Measurements from ENCODE around the gene POU2F2.
A peak's percentile ranks its signal among the peaks of the same experiment; 100 is the strongest.

The POU2F2 gene

DNA sequence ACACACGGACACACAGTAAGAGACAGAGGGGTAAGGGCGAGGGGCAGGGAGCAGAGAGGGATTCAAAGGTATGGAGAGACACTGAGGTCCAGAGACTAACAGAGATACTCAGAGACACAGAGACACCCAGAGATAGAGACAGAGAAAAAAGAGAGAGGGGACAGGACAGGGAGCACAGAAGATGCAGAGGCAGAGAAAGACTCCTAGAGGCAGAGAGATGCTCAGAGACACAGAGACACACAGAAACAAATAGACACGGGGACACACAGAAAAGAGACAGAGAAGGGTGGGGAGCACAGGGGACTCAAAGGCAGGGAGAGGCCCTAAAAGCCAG is 45.4 kb upstream of the POU2F2 start (continued):
- no peak for TF ChIP-seq TSHZ2 (CRISPR knock-in tag; IDR thresholded peaks at IDR 0.05)
- no peak for TF ChIP-seq OSR1 (CRISPR knock-in tag; IDR thresholded peaks at IDR 0.05)
- no peak for TF ChIP-seq ARNTL (CRISPR knock-in tag; IDR thresholded peaks at IDR 0.05; ENCODE audit: borderline replicate concordance, low read depth)
- no peak for TF ChIP-seq ZNF70 (CRISPR knock-in tag; IDR thresholded peaks at IDR 0.05)
- no peak for TF ChIP-seq CSDC2 (CRISPR knock-in tag; IDR thresholded peaks at IDR 0.05)
- TF ChIP-seq CSRNP3 (CRISPR knock-in tag; IDR thresholded peaks at IDR 0.05), result no peak
- no peak for TF ChIP-seq PPARA (CRISPR knock-in tag; IDR thresholded peaks at IDR 0.05; ENCODE audit: borderline replicate concordance)
- TF ChIP-seq GLIS3 (CRISPR knock-in tag; IDR thresholded peaks at IDR 0.05), result no peak

DNA sequence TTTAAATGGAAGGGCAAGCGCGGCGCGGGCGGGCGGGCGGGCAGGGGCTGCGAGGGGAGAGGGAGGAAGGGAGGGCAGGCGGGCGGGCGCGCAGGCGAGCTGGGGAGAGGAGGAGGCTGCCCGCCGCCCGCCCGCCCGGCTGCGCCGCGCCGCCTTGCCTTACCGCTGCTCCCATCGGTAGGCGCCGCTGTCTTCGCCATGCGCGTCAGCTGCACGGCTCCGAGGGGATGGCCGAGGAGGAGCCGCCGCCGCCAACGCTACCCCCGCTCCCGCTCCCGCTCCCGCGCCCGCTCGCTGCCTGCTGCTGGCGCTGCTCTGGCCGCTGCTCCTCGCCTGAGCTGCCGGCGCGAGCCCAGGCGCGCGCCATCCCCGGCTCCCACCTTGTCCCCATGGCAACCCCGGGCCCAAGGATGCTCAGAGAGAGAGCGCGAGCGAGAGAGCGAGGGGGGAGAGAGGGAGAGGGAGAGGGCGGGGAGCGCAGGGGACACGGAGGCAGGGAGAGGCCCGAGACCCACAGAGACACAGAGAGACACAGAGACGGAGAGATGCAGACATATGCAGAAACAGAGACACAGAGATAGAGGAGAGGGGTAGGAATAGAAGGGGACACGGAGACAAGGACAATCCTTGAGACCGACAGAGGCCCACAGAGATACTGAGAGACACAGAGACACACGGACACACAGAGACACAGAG is 44.9 kb upstream of the POU2F2 start:
- TF ChIP-seq BACH2 (CRISPR knock-in tag; IDR thresholded peaks at IDR 0.05; ENCODE audit: borderline replicate concordance) (no peak), TSHZ2 (CRISPR knock-in tag; IDR thresholded peaks at IDR 0.05) (no peak), GLIS3 (CRISPR knock-in tag; IDR thresholded peaks at IDR 0.05) (no peak), ZC3H10 (CRISPR knock-in tag; IDR thresholded peaks at IDR 0.05) (no peak), TCF4 (CRISPR knock-in tag; IDR thresholded peaks at IDR 0.05; ENCODE audit: borderline replicate concordance) (no peak)
- peak; percentile 97 for ATAC-seq

- TF ChIP-seq PATZ1 (CRISPR knock-in tag; IDR thresholded peaks at IDR 0.05; ENCODE audit: borderline replicate concordance), result no peak
- TF ChIP-seq CSDC2 (CRISPR knock-in tag; IDR thresholded peaks at IDR 0.05), result no peak
- TF ChIP-seq BACH2 (CRISPR knock-in tag; IDR thresholded peaks at IDR 0.05; ENCODE audit: borderline replicate concordance), result no peak
These were observed 44.4 kb upstream of the POU2F2 start for GRCh38 chr19:42176649-42176989.

DNA sequence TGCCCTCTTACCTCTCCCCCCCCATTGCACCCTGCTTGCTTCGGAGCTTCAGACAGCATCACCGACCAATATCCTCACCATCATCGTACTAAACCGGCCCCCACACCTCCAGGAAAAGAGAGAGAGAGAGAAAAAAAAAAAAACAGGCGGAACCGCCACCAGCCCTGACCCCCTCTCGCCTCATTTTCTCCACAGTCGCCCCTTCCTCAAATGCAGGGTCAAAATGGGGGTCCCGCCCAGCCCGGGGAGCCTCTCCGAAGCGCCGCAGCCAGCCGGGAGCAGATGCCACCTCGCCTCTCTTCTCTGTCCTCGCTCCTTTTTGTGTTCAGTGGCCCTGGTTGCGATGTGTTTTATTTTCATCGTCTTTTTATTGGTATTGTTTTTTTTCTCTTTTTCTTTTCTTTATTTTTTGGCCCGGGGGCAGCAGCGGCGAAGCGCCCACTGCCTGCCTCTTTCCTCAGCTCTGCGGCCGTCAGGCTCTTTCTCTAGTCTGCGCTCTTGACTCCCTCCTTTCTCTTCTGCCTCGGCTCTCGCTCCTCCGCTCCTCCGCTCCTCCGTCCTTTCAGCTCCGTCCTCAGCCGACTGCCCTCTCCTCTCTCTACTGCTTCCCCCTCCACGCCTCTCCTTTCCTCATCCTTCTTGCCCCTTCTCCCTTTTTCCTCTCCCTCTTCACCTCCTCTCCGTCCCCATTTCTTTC is 43.9 kb upstream of the POU2F2 start:
- TF ChIP-seq ISL1 (CRISPR knock-in tag; IDR thresholded peaks at IDR 0.05), result no peak
- no peak for TF ChIP-seq ZNF565 (CRISPR knock-in tag; conservative IDR thresholded peaks at IDR 0.05; ENCODE audit: low read depth)
- TF ChIP-seq ESRRG (CRISPR knock-in tag; IDR thresholded peaks at IDR 0.05), result no peak

More at GRCh38 chr19:42176649-42176989, 44.4 kb upstream of the POU2F2 start:
- peak; percentile 71 for ATAC-seq

More for the DNA sequence above, 43.9 kb upstream of the POU2F2 start:
- peak; percentile 66 for ATAC-seq
